IMR-90 (cell line): ENCODE results near the gene IPO13. TPM values are rescaled to one million over a fixed set of nuclear protein-coding genes. Genes with fewer than 3 reads are reported as not detected.

Experiments used
- ATAC-seq: fragments of 200-7000 bp; cut with Tn5 transposase; 2 replicates; pipeline ENCODE4 v1.9.1; 2020; ENCODE audit warnings: low read depth, mild to moderate bottlenecking, moderate library complexity
- BruUV-seq: library from RNA; stranded (reverse); fragments of 400-500 nt; replicated peaks from 2 replicates; lab custom pipeline; 2021; lab: Mats Ljungman, UMichigan
- CTCF ChIA-PET: fragments of 300-600 bp; formaldehyde crosslinking; extraction: SDS; loops from one replicate; lab custom pipeline; 2021; ENCODE audit warnings: antibody characterized with exemption; lab: Yijun Ruan, JAX
- POLR2A ChIA-PET: fragments of 300-600 bp; sonication (Branson Sonifier 250); formaldehyde crosslinking; loops from one replicate; lab custom pipeline; 2022; ENCODE audit warnings: antibody characterized with exemption; ENCODE audit not compliant: unreplicated experiment; lab: Charles Lee
- DNase-seq: peaks from one replicate; pipeline ENCODE4 v3.0.0; 2013
- H2AFZ ChIP-seq: replicated peaks from 2 replicates; pipeline ENCODE3; 2013; ENCODE audit warnings: low read length, mild to moderate bottlenecking; ENCODE audit not compliant: poor library complexity
- H2AK5ac ChIP-seq: 2 replicates; pipeline ENCODE4 v1.6.1; 2013; ENCODE audit warnings: low read depth, low read length, inconsistent platforms
- H2AK9ac ChIP-seq: replicated peaks from 2 replicates; pipeline ENCODE3; 2013; ENCODE audit warnings: mild to moderate bottlenecking, low read depth, low read length, moderate library complexity; ENCODE audit not compliant: poor library complexity
- H2BK120ac ChIP-seq: 2 replicates; pipeline ENCODE4 v1.6.1; 2013; ENCODE audit warnings: low read depth, low read length, inconsistent platforms
- H2BK15ac ChIP-seq: 3 replicates; pipeline ENCODE4 v1.6.1; 2013; ENCODE audit warnings: low read depth, low read length, inconsistent platforms
- H2BK20ac ChIP-seq: 2 replicates; pipeline ENCODE4 v1.6.1; 2013; ENCODE audit warnings: low read depth, mild to moderate bottlenecking, inconsistent platforms, low read length, moderate library complexity
- H2BK5ac ChIP-seq: 2 replicates; pipeline ENCODE4 v1.6.1; 2013; ENCODE audit warnings: mild to moderate bottlenecking, low read depth, low read length, inconsistent platforms; ENCODE audit not compliant: poor library complexity, severe bottlenecking
- H3K14ac ChIP-seq: replicated peaks from 2 replicates; pipeline ENCODE4 v1.6.1; 2013; ENCODE audit warnings: low read depth, low read length, inconsistent platforms
- H3K18ac ChIP-seq: 2 replicates; pipeline ENCODE4 v1.6.1; 2013; ENCODE audit warnings: low read depth, low read length, control low read depth
- H3K23ac ChIP-seq: 2 replicates; pipeline ENCODE4 v1.6.1; 2013; ENCODE audit warnings: low read depth, low read length, inconsistent platforms
- H3K27ac ChIP-seq: 2 replicates; pipeline ENCODE4 v1.5.1; 2013; ENCODE audit warnings: mild to moderate bottlenecking, control low read depth, low read length; ENCODE audit not compliant: insufficient read depth
- H3K27me3 ChIP-seq: 2 replicates; pipeline ENCODE4 v1.6.1; 2013; ENCODE audit warnings: low read length; ENCODE audit not compliant: control insufficient read depth, insufficient read depth
- H3K36me3 ChIP-seq: 2 replicates; pipeline ENCODE4 v1.6.1; 2013; ENCODE audit warnings: low read length, mixed read lengths; ENCODE audit not compliant: control insufficient read depth, insufficient read depth
- H3K4ac ChIP-seq: 2 replicates; pipeline ENCODE4 v1.6.1; 2013; ENCODE audit warnings: low read depth, low read length, inconsistent platforms
- H3K4me1 ChIP-seq: 2 replicates; pipeline ENCODE4 v1.6.1; 2013; ENCODE audit warnings: low read length, mixed read lengths; ENCODE audit not compliant: control insufficient read depth, insufficient read depth
- H3K4me2 ChIP-seq: 2 replicates; pipeline ENCODE4 v1.6.1; 2013; ENCODE audit warnings: low read depth, mild to moderate bottlenecking, control low read depth, low read length, moderate library complexity
- H3K4me3 ChIP-seq: 2 replicates; pipeline ENCODE4 v1.5.1; 2013; ENCODE audit warnings: low read depth, mild to moderate bottlenecking, control low read depth, low read length, moderate library complexity; ENCODE audit not compliant: insufficient read depth
- H3K56ac ChIP-seq: 2 replicates; pipeline ENCODE4 v1.6.1; 2013; ENCODE audit warnings: low read length, inconsistent platforms; ENCODE audit not compliant: insufficient read depth; ENCODE audit errors: extremely low read depth
- H3K79me1 ChIP-seq, 2 experiments: 2 replicates each; pipeline ENCODE4 v1.6.1; 2013; ENCODE audit warnings: low read length in 2 of 2, inconsistent platforms in 1 of 2, low read depth in 1 of 2
- H3K9ac ChIP-seq: 2 replicates; pipeline ENCODE4 v1.6.1; 2013; ENCODE audit warnings: low read depth, low read length, control low read depth
- H3K9me1 ChIP-seq: 2 replicates; pipeline ENCODE4 v1.6.1; 2013; ENCODE audit warnings: low read length, inconsistent platforms; ENCODE audit not compliant: insufficient read depth
- H3K9me3 ChIP-seq: 2 replicates; pipeline ENCODE4 v1.6.1; 2013; ENCODE audit warnings: low read length; ENCODE audit not compliant: control insufficient read depth, insufficient read depth
- H4K20me1 ChIP-seq: 2 replicates; pipeline ENCODE4 v1.6.1; 2013; ENCODE audit warnings: low read length, inconsistent platforms; ENCODE audit not compliant: insufficient read depth
- H4K5ac ChIP-seq: 2 replicates; pipeline ENCODE4 v1.6.1; 2013; ENCODE audit warnings: mild to moderate bottlenecking, low read depth, low read length, control low read depth
- H4K8ac ChIP-seq, 2 experiments: 2 replicates each; pipeline ENCODE4 v1.6.1; 2013; ENCODE audit warnings: low read depth in 2 of 2, low read length in 2 of 2, control low read depth in 1 of 2, inconsistent platforms in 1 of 2
- H4K91ac ChIP-seq: 2 replicates; pipeline ENCODE4 v1.6.1; 2013; ENCODE audit warnings: low read depth, low read length, inconsistent platforms; ENCODE audit not compliant: insufficient read depth
- BHLHE40 ChIP-seq: fragments of 150-350 bp; IDR thresholded peaks from 2 replicates; pipeline ENCODE4 v1.6.1; 2016; ENCODE audit warnings: mild to moderate bottlenecking, low read depth, low read length
- CEBPB ChIP-seq: IDR thresholded peaks from 2 replicates; pipeline ENCODE4 v1.6.1; 2012; ENCODE audit warnings: low read depth, low read length, improper control_type of control experiment
- CHD1 ChIP-seq: IDR thresholded peaks from 2 replicates; pipeline ENCODE4 v1.6.1; 2012; ENCODE audit warnings: low read depth, low read length, improper control_type of control experiment
- FOS ChIP-seq: fragments of 150-350 bp; IDR thresholded peaks from 2 replicates; pipeline ENCODE4 v1.6.1; 2016; ENCODE audit warnings: low read depth, low read length
- MXI1 ChIP-seq: IDR thresholded peaks from 2 replicates; pipeline ENCODE4 v1.6.1; 2012; ENCODE audit warnings: low read depth, mild to moderate bottlenecking, low read length, moderate library complexity, borderline replicate concordance
- NFE2L2 ChIP-seq: fragments of 150-350 bp; IDR thresholded peaks from 2 replicates; pipeline ENCODE4 v1.6.1; 2016; ENCODE audit warnings: low read depth, mild to moderate bottlenecking, low read length
- POLR2A ChIP-seq: IDR thresholded peaks from 2 replicates; pipeline ENCODE4 v1.6.1; 2012; ENCODE audit warnings: mild to moderate bottlenecking, low read depth, low read length
- RAD21 ChIP-seq: IDR thresholded peaks from 2 replicates; pipeline ENCODE4 v1.6.1; 2012; ENCODE audit warnings: low read length, improper control_type of control experiment
- RCOR1 ChIP-seq: IDR thresholded peaks from 2 replicates; pipeline ENCODE4 v1.6.1; 2012; ENCODE audit warnings: mild to moderate bottlenecking, low read length, improper control_type of control experiment; ENCODE audit not compliant: insufficient replicate concordance
- RFX5 ChIP-seq: IDR thresholded peaks from 2 replicates; pipeline ENCODE4 v1.8.0; 2012; ENCODE audit warnings: low read depth, mild to moderate bottlenecking, low read length, moderate library complexity
- SMC3 ChIP-seq: fragments of 150-350 bp; IDR thresholded peaks from 2 replicates; pipeline ENCODE4 v1.6.1; 2016; ENCODE audit warnings: low read depth, mild to moderate bottlenecking, antibody characterized with exemption, low read length, moderate library complexity
- WGBS, 2 experiments: methylation state at CpG; one replicate each; pipeline versions ENCODE4 v1.1.5 to v1.1.7; 2013; ENCODE audit warnings: missing lambda C conversion rate in 2 of 2; ENCODE audit not compliant: insufficient read length in 1 of 2; ENCODE audit errors: extremely low coverage in 2 of 2; 5-methylcytosine and 5-hydroxymethylcytosine counted together
- dilution Hi-C: fragments of 300-500 bp; cut with HindIII; formaldehyde crosslinking; loops from one replicate; pipeline ENCODE4 v1.14.3; 2018; ENCODE audit warnings: low sequenced_read_pairs; ENCODE audit not compliant: unreplicated experiment
- in situ Hi-C: fragments of 300-500 bp; cut with MboI; formaldehyde crosslinking; loops from 3 replicates; pipeline ENCODE4 v1.14.3; 2019; ENCODE audit warnings: low sequenced_read_pairs, inconsistent platforms, mixed read lengths
- intact Hi-C: fragments of 100-400 bp; cut with micrococcal nuclease; formaldehyde crosslinking; loops from 2 replicates; pipeline ENCODE4 v1.10.0; 2022
- polyA plus RNA-seq, 3 experiments: library from polyadenylated mRNA; depleted of rRNA; stranded (reverse); fragments of >200 nt; gene quantifications; 2 replicates each; pipeline ENCODE4 v1.2.3, GENCODE V29; 2012; ENCODE audit warnings: low replicate concordance in 1 of 3
- total RNA-seq: library from RNA; depleted of rRNA; stranded (reverse); fragments of >200 nt; gene quantifications from 2 replicates; pipeline ENCODE4 v1.2.3, GENCODE V29; 2012
- TF ChIP-seq, protein P1 (sequence below): fragments of 150-350 bp; IDR thresholded peaks from 2 replicates; pipeline ENCODE4 v1.6.1; 2016; ENCODE audit warnings: low read depth, mild to moderate bottlenecking, low read length, moderate library complexity, borderline replicate concordance
- TF ChIP-seq, protein P2 (sequence below): fragments of 150-350 bp; IDR thresholded peaks from 2 replicates; pipeline ENCODE4 v1.6.1; 2017; ENCODE audit warnings: mild to moderate bottlenecking, antibody characterized with exemption, low read length, low read depth
- TF ChIP-seq, protein P3 (sequence below): conservative IDR thresholded peaks from 2 replicates; pipeline ENCODE4 v1.5.1; 2012; ENCODE audit warnings: mild to moderate bottlenecking, low read depth, low read length, improper control_type of control experiment

Gene IPO13
- total and polyA plus RNA-seq, 2 of the 4 experiments (the other 2 are of a cell fraction), result 15.2 to 18.7 TPM

DNA sequence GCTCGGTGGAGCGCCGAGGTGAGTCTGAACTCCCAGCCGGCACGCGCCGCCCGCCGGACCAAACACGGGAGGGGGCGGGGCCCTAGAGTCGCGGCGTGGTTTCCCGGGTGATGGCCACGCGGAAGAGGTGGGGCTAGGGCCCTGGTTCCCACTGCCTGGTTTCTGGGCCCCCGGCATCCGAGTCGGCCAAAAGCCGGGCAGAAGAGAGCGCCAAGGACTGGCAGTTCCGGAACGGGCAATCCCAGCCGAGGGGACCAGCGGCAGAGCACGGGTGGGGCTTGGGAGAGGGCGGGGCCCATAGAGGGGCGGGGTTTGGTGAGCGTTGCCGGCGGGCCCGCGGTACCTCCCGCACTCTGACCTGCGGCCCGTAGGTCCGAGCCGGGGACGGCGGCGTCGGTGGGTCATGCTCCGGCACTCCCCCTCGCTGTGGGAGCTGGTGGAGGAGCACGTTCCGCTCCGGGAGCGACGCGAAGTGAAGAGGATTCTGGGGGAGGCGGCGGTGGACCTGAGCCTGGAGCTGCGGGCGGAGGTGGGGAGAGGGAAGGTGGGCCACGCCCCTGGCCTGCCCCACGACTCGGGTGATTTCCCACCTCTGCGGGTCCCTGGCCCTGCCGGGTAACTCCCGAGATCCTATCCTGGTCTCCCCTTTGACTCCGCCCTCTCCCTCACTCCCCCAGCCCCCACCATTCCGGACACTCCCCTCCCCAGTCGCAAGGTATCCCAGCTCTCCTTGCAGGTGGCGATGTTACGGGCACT lies 44.9 kb downstream of the IPO13 start, which contains the start of gene CCDC24:
Gene CCDC24, plus strand, starts transcription at position 124 of the 756 bp plus-strand sequence. Its CDS starts 280 bp downstream, at position 404.
- in situ Hi-C loops, result no loop called here
- peak; percentile 86 for ATAC-seq
- TF ChIP-seq FOS (no peak), POLR2A (no peak), NFE2L2 (no peak), RCOR1 (no peak), RFX5 (no peak), SMC3 (no peak), CEBPB (no peak), MXI1 (peak; percentile 97), BHLHE40 (peak; percentile 92), CHD1 (no peak), RAD21 (no peak)
- TF ChIP-seq, protein P1, sequence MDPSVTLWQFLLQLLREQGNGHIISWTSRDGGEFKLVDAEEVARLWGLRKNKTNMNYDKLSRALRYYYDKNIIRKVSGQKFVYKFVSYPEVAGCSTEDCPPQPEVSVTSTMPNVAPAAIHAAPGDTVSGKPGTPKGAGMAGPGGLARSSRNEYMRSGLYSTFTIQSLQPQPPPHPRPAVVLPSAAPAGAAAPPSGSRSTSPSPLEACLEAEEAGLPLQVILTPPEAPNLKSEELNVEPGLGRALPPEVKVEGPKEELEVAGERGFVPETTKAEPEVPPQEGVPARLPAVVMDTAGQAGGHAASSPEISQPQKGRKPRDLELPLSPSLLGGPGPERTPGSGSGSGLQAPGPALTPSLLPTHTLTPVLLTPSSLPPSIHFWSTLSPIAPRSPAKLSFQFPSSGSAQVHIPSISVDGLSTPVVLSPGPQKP, result no peak
- TF ChIP-seq, protein P2, sequence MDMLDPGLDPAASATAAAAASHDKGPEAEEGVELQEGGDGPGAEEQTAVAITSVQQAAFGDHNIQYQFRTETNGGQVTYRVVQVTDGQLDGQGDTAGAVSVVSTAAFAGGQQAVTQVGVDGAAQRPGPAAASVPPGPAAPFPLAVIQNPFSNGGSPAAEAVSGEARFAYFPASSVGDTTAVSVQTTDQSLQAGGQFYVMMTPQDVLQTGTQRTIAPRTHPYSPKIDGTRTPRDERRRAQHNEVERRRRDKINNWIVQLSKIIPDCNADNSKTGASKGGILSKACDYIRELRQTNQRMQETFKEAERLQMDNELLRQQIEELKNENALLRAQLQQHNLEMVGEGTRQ, result peak; percentile 50; the same call in 1 of the 2 replicates
- TF ChIP-seq, protein P3, sequence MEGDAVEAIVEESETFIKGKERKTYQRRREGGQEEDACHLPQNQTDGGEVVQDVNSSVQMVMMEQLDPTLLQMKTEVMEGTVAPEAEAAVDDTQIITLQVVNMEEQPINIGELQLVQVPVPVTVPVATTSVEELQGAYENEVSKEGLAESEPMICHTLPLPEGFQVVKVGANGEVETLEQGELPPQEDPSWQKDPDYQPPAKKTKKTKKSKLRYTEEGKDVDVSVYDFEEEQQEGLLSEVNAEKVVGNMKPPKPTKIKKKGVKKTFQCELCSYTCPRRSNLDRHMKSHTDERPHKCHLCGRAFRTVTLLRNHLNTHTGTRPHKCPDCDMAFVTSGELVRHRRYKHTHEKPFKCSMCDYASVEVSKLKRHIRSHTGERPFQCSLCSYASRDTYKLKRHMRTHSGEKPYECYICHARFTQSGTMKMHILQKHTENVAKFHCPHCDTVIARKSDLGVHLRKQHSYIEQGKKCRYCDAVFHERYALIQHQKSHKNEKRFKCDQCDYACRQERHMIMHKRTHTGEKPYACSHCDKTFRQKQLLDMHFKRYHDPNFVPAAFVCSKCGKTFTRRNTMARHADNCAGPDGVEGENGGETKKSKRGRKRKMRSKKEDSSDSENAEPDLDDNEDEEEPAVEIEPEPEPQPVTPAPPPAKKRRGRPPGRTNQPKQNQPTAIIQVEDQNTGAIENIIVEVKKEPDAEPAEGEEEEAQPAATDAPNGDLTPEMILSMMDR, result no peak

More for the DNA sequence above, 44.9 kb downstream of the IPO13 start, which contains the start of gene CCDC24:
- H3K27ac ChIP-seq, result peak within 1 kb of the TSS; percentile 13; the same call in 1 of the 2 replicates
- no peaks in the 10 kb centered on the region for H3K27me3 ChIP-seq
- H3K79me1 ChIP-seq, result no peaks in the 10 kb centered on the region
- peaks cover 11% of the 10 kb centered on the region for H3K4me1 ChIP-seq
- peak within 1 kb of the TSS; percentile 51 for H4K91ac ChIP-seq
- H3K4me3 ChIP-seq, result peak within 1 kb of the TSS; percentile 75
- H2BK120ac ChIP-seq, result no peak within 1 kb of the TSS
- peak; percentile 67 for DNase-seq
- H2AK9ac ChIP-seq, result peak within 1 kb of the TSS; percentile 87
- H2BK5ac ChIP-seq, result no peak within 1 kb of the TSS
- POLR2A ChIA-PET, result interaction anchor here (0.6 kb wide), 1 partner anchor 248 kb away, joined by 13 read pairs; no protein-coding TSS in a partner anchor
- dilution Hi-C loops (no loop called here), intact Hi-C loops (no loop called here)
- no peak within 1 kb of the TSS for H3K56ac ChIP-seq
- peaks cover 5% of the 10 kb centered on the region for H3K9me1 ChIP-seq
- H3K9ac ChIP-seq, result peak within 1 kb of the TSS; percentile 64
- CTCF ChIA-PET, result interaction anchor here (0.7 to 1.3 kb wide), 2 partner anchors 14 to 56 kb away, joined by 3 to 4 read pairs; no protein-coding TSS in a partner anchor
- no TSS peak for BruUV-seq
- H4K5ac ChIP-seq, result no peak within 1 kb of the TSS; the same call in 1 of the 2 replicates
- H4K20me1 ChIP-seq, result peaks cover 9% of the 10 kb centered on the region; the same call in 1 of the 2 replicates
- peak within 1 kb of the TSS; percentile 81 for H3K4me2 ChIP-seq
- peak within 1 kb of the TSS; percentile 60; the same call in 1 of the 2 replicates for H3K14ac ChIP-seq
- peak within 1 kb of the TSS; percentile 54 for H3K4ac ChIP-seq
- peak within 1 kb of the TSS; percentile 1; the same call in 1 of the 2 replicates for H2AK5ac ChIP-seq
- H2AFZ ChIP-seq, result peak within 1 kb of the TSS; percentile 97
- H3K9me3 ChIP-seq, result no peaks in the 10 kb centered on the region
- peak within 1 kb of the TSS; percentile 85 to 90; a peak in 3 of 4 replicates for H4K8ac ChIP-seq
- 0% methylated on average over 39 of the region's 66 CpGs; no CpG with 5 or more reads in 1 of the 2 experiments for WGBS, 2 experiments
- no peaks in the 10 kb centered on the region for H3K36me3 ChIP-seq
- H2BK15ac ChIP-seq, result no peak within 1 kb of the TSS
- no peak within 1 kb of the TSS for H2BK20ac ChIP-seq
- no peak within 1 kb of the TSS for H3K18ac ChIP-seq
- H3K23ac ChIP-seq, result no peak within 1 kb of the TSS; the same call in 1 of the 2 replicates
